HL-60/S4 treated with phorbol 12-myristate 13-acetate at 8.2 ng/mL for 4 days and 3 days (cell line): ENCODE measurements around the gene LIN52.

ENCODE experiments used
- in situ Hi-C: fragments of 300-500 bp; cut with MboI; formaldehyde crosslinking; loops from 2 replicates; pipeline ENCODE4 v1.15.0; 2022; ENCODE audit warnings: low sequenced_read_pairs

Gene LIN52

DNA sequence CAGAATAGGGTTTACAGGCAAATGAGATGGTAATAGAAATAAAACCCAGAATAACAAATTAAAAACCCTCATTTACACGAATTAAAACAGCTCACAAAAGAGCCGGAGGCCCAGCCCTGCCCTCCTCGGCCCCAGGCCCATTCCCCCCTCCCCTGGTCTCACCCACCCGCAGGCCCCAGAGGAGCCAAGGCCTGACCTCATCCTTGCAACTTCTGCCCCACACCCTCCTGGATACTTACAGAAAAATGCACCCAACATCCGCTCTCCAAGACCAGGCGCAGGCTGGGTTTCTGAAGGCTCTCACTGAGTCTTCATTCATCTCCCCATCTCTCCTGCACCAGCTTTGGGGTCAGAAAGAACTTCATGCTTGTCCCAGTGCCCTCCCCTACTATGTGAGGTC lies 138.3 kb downstream of the LIN52 start:
- in situ Hi-C loops, result no loop called here

DNA sequence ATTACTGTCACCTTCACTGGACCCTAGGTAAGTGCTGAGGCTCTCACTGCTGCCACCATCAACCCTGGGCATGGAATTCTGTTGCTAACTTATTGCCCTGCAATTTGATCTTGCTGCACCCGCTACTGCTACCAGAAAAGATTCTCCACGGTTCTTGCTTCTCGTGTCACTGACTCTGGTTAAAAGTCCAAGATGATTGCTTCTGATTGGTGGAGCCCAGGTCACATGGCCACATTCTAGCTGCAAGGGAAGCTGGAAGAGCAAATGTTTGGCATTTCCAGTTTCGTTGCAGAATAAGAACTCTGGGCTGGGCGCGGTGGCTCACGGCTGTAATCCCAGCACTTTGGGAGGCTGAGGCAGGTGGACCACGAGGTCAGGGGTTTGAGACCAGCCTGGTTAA lies 147.0 kb downstream of the LIN52 start:
- in situ Hi-C loops, result loop anchor here (25.0 kb wide), 1 partner anchor 119 kb away; no protein-coding TSS in a partner anchor

DNA sequence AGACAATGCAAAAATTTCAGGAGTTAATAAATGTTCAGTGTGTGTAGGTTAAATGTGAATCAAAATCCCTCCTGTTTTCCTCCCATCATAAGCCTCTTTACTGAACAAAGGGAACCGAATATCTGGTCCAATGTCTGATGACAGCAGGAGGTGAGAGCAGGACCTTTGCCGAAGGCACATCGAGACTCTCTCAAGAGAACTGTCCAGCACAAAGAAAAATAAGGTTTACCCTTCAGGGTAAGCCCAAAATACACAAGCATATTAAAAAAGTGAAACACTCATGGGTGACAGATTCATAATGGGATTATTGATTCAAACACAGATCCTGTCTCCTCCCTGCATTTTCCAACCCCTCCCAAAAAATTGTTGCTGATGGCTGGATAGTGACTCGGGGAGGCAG lies 150.3 kb downstream of the LIN52 start:
- in situ Hi-C loops, result loop anchor here (25.0 kb wide), 1 partner anchor 123 kb away; no protein-coding TSS in a partner anchor

DNA sequence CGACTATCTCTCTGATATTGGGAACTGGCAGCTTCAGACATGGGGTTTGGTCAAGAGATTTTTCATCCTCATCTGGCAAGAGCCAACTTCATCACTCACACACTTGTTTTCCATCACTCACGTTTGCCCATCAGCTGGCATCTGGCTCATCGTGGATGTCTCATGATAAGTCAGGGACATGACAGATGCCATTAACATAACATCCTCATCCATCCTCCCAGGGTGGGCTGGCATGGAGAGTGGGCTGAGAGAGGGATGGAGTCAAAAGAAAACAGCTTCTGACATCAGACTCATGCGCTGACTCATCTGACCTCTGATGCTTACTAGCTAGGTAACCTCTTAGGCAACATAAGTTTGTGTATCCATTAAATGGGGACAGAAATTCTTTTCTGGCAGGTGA lies 152.7 kb downstream of the LIN52 start:
- in situ Hi-C loops, result loop anchor here (25.0 kb wide), 1 partner anchor 125 kb away; no protein-coding TSS in a partner anchor

DNA sequence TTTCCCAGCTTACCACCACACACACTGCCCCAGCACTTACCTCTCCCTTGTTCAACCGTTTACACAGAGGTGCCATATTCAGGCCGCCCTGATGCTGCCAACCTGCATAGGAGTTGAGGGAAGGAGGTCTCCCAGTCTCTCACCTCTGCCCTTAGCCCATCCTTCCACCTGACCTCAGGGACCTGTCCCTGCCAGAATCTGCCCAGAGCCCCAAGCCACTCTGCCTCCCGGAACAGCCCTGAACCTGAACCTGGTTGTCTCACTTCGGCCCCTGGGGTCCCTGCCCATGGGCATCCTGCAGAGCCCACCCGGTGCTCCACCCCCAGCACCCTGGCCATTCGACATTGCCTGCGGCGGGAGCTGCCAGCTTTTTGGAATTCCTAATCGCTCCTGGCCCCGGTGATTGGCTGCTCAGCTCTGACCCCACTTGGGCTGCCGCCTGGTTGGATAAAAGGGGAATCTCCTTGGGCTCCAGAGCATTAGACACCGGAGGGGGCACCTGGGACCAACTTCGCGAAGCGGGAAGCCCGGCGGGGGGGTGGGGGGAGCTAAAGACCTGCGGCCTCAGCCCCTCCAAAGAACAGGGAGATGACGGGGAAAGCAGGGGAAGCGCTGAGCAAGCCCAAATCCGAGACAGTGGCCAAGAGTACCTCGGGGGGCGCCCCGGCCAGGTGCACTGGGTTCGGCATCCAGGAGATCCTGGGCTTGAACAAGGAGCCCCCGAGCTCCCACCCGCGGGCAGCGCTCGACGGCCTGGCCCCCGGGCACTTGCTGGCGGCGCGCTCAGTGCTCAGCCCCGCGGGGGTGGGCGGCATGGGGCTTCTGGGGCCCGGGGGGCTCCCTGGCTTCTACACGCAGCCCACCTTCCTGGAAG lies 154.5 kb downstream of the LIN52 start, which contains the start of gene VSX2:
Gene VSX2, plus strand, starts transcription at position 476 of the 874 bp plus-strand sequence. Its CDS starts 113 bp downstream, at position 589.
- in situ Hi-C loops, result loop anchor here (25.0 kb wide), 1 partner anchor 127 kb away; no protein-coding TSS in a partner anchor

DNA sequence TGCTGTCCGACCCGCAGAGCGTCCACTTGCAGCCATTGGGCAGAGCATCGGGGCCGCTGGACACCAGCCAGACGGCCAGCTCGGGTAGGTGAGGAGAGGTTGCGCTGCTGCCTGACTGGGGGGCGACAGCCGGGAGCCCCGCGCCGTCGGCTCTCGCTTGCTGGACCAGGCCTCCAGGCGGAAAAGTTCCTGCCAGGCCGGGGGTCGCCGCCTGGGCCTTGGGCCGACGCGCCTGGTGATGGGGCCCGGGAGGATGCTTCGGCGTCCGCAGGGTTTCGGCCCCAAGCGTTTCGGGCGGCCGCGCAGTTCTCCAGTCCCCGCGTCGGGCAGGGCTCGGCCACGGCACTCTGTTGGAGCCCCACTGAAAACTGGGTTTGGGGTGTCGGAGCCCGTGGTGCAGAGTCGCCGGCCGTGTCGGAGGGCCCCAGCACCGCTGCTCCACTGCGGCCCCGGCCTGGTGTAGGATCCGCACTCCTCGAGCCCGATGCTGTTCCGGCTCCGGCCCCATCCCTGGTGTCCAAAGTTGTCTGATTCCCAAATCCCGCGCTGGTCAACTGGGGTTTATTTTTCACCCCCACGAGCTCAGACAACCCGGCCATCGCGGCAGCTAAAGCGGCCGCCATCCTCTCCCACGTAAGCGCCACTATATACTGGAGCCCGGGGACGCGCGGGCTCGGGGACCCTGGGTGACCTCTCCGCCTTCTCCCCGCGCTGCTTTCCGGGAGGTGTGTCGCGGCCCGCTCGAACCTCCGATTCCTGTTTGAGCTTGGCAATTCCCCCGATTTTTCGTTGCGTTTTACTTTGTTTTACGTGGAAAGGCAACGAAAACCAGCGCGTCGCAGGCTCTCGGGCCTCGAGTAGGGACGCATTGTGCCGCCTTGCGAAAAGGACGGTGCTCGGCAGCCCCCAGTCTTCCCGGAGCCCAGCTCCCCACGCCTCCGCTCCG lies 155.4 kb downstream of the LIN52 start:
- in situ Hi-C loops, result loop anchor here (25.0 kb wide), 1 partner anchor 128 kb away; no protein-coding TSS in a partner anchor

DNA sequence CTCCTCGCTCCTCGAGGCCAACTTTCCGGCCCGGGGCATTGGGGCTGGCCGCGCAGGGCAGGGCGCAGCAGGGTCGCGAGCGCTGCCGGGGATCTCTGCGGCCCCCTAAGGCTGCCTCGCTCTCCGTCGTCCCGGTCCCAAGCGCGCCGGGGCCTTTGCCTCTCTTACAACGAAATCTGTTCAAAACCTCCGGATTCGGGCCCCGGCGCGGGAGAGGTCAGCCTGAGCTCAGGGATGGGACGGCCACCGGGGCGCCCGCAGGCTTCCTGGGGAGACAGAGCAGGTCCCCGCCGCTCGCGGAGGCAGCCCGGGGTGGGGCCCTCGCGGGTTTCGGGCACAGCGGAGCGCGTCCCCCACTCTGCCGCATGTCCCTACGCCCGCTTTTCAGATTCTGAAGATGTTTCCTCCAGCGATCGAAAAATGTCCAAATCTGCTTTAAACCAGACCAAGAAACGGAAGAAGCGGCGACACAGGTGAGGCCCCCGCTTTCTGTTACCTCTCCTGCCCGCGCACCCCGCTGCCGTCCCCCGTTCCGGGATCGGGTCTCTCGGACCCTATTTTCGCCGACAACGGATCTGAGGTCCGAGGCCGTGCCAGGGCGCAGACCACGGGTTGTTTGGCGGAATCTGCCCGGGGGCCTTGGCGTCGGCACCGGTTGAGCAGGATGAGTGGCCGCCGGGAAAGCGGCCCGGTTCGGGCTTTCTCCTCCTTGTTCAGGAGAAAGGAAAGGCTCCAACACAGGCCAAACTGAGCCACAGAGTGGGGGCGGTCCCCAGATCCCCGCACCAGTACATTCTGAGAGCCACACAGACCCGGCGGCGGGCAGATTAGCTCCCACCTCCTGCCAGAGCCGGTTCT lies 156.3 kb downstream of the LIN52 start:
- in situ Hi-C loops, result loop anchor here (25.0 kb wide), 1 partner anchor 129 kb away; no protein-coding TSS in a partner anchor

DNA sequence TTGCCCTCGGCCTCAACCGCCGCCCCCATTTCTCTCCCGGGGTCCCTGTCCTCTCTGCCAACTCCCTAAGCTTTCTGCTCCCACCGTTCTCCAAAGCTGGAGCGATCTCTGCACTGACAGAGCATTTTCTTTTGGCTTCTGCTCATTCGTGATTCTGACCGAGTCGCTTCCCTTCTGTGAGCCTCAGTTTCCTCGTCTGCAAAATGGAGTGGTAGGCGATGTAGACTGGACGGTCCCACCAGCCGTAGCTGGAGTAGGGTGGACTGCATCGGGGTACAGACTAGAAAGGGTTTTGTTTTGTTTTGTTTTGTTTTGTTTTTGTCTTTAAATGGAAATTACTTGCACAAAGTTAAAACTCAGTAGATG lies 156.9 kb downstream of the LIN52 start:
- in situ Hi-C loops, result loop anchor here (25.0 kb wide), 1 partner anchor 129 kb away; no protein-coding TSS in a partner anchor

DNA sequence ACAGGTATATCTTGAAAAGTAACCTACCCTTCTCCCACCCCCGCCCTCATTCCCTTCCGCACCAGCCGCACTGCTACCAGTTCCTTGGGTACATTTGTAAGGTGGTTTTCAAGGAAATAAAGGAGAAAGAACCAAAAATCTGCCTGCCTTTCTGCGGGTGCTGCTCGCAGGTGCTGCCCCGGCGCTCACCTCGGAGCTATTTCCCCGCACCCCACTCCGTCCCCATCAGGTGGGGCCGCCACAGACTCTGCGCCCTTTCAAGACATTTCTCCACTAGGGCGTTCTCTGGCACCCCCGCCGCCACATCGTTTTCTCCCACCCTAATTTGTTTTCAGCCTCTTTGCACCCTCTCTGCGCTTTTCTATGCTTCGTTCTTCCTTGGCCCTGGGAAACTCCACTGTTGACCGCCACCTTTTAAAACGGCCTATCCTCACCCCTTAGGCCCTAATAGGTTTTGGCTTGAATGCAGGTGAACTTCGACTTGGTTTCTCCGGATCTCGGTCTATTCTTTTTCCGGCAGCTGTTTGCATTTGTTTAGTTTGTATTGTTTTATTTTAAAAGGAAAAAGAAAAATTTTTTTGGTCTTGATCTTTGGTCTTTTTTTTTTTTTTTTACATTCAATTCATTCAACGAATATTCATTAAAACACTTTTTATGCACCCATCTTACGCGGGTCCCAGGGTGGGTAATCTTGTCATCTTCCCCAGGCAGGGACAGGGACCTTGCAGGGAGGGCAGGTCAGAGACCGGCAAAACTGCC lies 157.4 kb downstream of the LIN52 start:
- in situ Hi-C loops, result loop anchor here (25.0 kb wide), 1 partner anchor 130 kb away; no protein-coding TSS in a partner anchor

DNA sequence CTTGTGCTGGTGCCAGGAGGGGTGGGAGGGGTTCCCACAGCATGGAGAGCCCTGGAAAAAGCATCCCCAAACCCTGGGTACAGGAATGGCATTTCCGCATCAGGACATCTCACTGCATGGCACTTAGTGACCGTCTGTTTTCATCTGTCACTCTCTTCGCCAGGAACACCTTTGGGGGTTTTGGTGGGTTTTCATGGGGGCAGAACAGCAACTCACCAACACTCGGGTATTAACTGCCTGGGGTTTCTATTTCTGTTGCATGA lies 158.0 kb downstream of the LIN52 start:
- in situ Hi-C loops, result loop anchor here (25.0 kb wide), 1 partner anchor 130 kb away; no protein-coding TSS in a partner anchor

DNA sequence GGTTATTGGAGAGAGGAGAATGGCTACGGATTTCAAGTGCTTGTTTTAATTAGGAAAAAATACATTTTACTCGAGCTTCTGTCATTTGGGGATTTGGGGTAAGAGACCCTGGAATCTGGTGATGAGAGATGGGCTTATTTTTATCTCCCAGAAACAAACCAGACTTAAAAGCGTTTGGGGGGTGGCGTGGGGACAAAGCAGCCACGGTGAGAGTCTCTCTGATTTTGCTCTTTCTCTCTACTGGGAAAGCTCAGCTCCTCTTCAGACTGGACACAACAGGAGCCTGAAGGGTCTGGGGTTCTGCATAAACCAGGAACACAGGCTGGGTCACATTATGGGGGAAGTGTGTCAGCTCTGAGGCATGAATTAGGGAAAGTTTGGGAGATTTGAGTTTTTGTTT lies 158.3 kb downstream of the LIN52 start:
- in situ Hi-C loops, result loop anchor here (25.0 kb wide), 1 partner anchor 131 kb away; no protein-coding TSS in a partner anchor

DNA sequence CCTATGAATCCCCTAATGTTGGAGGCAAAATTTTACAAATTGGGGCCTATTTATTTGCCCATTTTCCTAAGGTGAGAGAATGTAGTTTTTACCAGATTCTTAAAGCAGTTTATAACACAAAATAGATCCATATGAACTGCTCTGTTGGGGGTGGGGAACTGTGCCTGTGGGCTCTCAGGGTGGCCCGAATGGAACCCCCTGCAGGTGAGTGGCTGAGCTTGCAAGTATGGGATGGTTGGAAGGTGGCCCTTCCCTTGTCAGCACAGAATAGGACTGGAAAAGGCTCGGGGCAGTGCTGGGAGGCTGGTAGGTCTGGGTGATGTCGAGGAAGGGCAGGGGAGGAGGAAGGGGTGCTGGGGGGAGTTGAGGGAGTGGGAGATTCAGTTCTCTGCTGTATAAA lies 159.4 kb downstream of the LIN52 start:
- in situ Hi-C loops, result loop anchor here (25.0 kb wide), 1 partner anchor 132 kb away; no protein-coding TSS in a partner anchor

DNA sequence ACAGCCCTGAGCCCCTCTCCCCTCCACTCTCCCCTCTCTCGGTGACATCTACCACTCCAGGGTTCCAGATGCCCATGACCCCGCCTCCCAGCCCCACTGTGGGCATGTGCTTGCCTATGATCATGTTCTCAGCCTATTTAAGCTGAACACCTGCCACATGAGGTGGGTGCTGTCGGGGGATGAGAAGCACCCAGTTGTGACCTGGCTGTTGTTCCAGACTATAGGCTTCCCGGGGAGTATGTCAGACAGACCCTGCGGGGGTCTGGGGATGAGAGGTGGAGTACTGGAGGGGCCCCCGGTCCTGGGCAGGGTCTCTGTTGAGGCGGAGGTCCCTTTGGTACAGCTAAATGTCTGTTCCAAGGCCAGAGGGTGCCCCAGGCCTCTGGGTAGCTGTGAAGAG lies 160.5 kb downstream of the LIN52 start:
- in situ Hi-C loops, result loop anchor here (25.0 kb wide), 1 partner anchor 133 kb away; no protein-coding TSS in a partner anchor

DNA sequence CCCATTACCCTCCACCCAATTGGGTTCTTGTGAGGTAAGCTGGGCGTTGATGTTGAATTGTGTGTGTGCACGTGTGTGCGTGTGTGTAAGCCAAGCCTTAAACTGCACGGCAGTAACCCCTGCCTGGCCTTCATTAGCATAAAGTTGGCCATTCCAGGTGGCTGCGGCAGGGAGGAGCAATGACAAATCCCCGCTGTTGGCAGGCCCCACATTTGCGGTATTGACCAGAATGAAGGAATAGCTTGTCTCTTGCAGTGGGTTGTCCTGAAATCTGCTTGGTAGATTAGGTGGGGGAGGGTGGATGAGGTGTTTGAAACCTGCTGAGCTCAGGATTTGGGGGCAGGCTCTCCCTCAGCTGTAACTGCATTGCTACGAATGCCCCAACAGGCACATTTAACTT lies 161.8 kb downstream of the LIN52 start:
- in situ Hi-C loops, result loop anchor here (25.0 kb wide), 1 partner anchor 134 kb away; no protein-coding TSS in a partner anchor

DNA sequence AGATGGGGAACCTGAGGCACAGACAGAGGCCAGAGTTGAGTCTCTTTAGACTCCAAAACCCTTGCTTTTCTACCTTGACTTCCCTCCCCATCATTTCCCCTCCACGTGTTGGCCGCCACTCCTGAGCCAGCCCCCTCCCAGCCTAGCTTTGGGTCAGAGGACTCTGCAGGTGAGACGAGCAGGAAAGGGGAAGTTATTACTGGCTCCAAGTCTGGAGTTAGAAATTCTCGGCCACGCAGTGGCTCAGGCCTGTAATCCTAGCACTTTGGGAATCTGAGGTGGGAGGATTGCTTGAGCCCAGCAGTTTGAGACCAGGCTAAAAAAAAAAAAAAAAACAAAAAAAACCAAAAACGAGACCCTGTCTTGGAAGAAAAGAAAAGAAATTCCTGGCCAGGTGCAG lies 163.3 kb downstream of the LIN52 start:
- in situ Hi-C loops, result loop anchor here (25.0 kb wide), 1 partner anchor 136 kb away; no protein-coding TSS in a partner anchor

DNA sequence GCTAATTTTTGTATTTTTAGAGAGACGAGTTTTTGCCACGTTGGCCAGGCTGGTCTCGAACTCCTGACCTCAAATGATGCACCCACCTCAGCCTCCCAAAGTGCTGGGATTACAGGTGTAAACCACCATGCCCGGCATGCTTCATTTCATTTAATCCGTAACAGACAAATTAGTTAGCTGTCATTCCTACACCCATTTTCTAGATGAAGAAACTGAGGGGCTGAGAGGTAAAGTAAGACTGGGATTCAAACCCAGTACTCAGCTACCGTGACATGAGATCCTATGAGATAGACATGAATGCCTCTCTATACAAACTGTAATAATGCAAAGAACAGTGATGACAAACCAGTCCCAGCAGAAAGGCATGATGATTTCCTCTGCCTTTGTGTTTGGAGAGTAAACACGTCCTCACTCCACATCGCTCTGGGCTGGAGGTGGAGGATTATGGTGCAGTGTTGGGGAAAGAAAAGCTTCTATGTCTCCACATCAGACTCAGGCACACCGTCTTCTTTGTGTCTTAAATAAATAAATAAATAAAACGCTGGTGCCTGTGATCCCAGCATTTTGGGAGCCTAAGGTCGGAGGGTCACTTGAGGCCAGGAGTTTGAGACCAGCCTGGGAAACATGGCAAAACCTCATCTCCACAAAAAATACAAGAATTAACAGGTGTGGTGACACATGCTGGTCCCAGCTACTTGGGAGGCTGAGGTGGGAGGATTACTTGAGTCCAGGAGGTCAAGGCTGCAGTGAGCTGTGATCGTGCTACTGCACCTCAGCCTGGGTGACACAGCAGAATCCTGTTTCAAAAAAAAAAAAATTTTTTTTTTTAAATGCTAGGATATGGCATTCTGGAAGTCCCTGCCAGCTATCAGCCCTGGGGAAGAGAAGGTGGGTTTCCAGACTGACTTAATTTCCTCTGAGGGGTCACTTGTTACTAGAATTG lies 164.9 kb downstream of the LIN52 start:
- in situ Hi-C loops, result loop anchor here (25.0 kb wide), 1 partner anchor 137 kb away; no protein-coding TSS in a partner anchor
